ENCODE measurements around the gene TTC39A.
"Not testable (repeated sequence)": the region's sequence is repeated elsewhere in the genome, so short reads cannot be mapped to it uniquely, and the experiment has no call there.

TTC39A gene

GRCh38 chr1:51266791-51267190 is 63.6 kb downstream of the TTC39A start:
- DNase-seq (ENCODE audit: low read depth in 3 of 3) = no peak

- DNase-seq (ENCODE audit: low read depth in 3 of 3) = no peak
Observed at GRCh38 chr1:51266181-51266580, 64.2 kb downstream of the TTC39A start.

DNA sequence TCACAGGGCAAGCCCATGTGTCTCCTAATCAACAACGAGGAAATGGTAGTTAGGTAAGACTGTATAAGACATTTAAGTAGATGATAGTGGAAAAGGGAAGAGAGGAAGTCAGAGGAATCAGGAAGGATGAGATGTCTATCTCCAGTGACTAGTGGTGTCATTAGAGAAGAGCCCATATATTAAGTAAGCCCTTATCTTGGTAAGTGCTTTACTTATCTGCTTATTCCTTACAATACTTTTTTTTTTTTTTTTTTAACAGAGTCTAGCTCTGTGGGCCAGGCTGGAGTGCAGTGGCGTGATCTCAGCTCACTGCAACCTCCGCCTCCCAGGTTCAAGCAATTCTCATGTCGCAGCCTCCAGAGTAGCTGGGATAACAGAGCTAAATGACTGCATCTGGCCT is 64.7 kb downstream of the TTC39A start:
- DNase-seq (ENCODE audit: low read depth in 3 of 3) = no peak

DNA sequence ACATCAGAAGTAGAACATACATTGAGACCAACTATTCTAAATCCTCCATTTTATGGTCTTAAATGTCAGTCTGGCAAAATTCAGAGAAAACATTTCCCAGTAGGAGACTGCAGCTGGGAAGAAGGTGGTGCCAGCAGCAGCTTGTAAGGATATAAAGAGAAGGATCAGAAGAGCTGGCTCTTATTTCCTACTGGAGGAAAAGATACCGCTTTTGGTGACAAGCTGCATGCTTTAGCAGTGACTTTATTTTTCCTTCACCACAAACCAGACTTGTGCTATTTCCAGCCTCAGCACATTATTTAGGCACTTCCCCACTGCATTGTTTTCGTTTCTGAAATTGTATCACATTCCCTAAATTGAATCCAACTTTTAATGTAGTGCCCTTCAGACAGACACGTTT is 65.9 kb downstream of the TTC39A start:
- DNase-seq (ENCODE audit: low read depth in 3 of 3) = no peak

DNA sequence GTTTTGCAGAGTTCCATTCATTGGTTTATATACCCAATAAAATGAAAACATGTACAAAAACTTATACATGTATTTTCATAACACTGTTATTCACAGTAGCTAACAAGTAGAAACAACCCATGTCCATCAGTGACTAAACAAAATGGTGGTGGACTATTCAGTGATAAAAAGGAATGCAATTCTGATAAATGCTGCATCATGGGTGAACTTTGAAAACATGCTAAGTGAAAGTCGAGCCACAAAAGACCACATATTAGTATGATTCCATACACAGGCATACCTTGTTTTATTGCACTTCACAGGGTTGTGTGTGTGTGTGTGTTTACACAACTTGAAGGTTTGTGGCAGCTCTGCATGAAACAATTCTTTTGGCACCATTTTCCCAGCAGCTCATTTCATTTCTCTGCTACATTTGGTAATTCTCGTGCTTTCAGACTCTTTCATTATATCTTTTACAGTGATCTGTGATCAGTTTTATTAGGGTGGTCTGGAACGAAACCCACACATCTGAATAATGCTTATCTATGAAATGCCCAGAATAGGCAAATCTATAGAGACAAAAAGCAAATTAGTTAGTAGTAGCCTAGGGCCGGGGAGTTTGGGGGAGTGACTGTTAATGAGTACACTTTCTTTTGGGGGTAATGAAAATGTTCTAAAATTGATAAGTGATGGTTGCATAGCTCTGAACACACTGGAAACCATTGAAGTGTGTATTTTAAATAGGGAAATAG is 67.0 kb downstream of the TTC39A start:
- no peak for DNase-seq (ENCODE audit: low read depth in 3 of 3)

DNA sequence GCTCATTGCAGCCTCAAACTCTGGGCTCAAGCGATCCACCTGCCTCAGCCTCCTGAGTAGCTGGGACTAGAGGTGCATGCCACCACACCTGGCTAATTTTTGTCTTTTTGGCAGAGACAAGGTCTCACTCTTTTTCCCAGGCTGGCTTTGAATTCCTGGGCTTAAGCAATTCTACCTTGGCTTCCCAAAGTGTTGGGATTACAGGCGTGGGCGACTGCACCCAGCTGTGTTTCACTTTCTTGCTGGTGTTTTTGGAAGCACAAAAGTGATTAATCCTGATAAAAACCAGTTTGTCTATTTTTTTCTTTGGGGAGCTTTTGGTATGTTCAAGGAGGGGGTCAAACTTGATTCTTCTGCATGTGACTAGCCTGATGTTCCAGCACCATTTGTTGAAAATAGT is 75.0 kb downstream of the TTC39A start:
- no peak for DNase-seq (ENCODE audit: low read depth in 3 of 3)

GRCh38 chr1:51253691-51254090 is 76.7 kb downstream of the TTC39A start:
- DNase-seq (ENCODE audit: low read depth in 3 of 3) = no peak

- DNase-seq (ENCODE audit: low read depth in 3 of 3) = no peak
Observed at GRCh38 chr1:51252366-51252765, 78.0 kb downstream of the TTC39A start.

DNA sequence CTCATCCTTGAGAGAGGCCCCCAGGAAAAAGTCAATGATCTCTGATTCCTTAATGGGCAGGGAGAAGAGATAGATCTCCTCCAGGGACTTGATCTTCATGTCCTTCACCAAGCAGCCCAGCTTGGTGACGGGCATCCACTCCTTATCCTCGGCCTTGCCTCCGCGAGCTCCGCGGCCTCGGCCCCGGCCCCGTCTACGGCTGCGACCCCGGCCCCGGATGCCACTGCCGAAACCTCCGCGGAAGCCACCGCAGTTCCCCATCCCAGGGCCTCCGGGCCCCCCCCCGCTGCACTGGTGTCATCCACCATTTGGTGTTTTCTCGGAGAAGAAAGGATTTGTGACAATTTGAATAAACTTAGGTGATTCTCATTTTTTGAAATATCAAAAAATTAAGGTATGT is 79.2 kb downstream of the TTC39A start:
- not testable (repeated sequence) for DNase-seq (ENCODE audit: low read depth in 3 of 3)

- not testable (repeated sequence) for DNase-seq (ENCODE audit: low read depth in 3 of 3)
Observed at GRCh38 chr1:51250729-51251128, 79.6 kb downstream of the TTC39A start.

GRCh38 chr1:51249445-51249844 is 80.9 kb downstream of the TTC39A start:
- DNase-seq (ENCODE audit: low read depth in 3 of 3) = no peak

DNA sequence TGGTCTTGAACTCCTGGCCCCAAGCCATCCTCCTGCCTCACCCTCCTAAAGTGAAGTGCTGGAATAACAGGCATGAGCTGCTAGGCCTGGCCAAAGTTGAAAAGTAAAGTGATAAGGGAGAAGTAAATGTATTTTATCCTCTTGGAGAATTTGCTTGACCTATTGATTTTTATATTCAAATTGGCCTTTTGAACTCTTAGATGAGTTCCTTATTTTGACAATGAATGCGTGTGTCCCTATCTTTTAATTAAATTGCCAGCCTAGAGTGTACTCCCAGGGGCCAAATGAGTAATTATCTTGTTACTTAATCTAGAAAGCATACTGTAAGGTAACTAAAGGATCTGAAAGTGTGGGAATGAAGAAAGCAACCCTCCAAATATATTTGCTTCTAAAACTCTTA is 82.9 kb downstream of the TTC39A start:
- no peak for DNase-seq (ENCODE audit: low read depth in 3 of 3)

DNA sequence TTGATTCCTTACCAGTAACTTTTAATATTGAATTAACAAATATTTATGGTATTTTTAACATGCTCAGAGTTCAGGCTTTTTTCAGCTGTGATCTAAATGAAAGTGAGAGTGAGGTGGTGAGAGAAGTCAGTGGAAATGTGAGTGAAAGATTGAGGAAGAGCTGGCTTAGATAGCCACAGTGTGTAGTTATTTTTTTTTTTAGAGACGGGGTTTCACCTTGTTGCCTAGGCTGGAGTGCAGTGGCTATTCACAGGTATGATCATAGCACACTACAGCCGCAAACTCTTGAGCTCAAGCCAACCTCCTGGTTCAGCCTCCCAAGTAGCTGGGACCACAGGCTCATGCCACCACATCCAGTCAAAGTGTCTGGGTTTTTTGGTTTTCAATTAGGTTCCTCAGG is 83.3 kb downstream of the TTC39A start:
- no peak for DNase-seq (ENCODE audit: low read depth in 3 of 3)

- no peak for DNase-seq (ENCODE audit: low read depth in 3 of 3)
Observed at GRCh38 chr1:51242546-51242945, 87.8 kb downstream of the TTC39A start.

DNA sequence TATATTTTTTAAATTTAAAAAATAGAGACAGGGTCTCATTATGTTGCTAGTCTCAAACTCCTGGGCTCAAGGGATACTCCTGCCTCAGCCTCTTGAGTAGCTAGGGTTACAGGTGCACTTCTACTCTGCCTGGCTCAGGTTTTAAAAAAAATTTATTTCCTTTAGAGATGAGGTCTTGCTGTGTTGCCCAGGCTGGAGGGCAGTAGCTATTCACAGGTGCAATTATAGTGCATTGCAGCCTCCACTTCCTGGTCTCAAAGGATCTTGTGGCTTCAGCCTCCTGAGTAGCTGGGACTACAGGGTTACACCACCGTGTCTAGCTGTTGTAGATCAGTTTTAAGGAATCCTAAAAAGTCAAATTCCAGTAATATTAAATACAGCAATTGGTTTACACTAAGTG is 89.2 kb downstream of the TTC39A start:
- no peak for DNase-seq (ENCODE audit: low read depth in 3 of 3)

GRCh38 chr1:51240084-51240483 is 90.3 kb downstream of the TTC39A start:
- DNase-seq (ENCODE audit: low read depth in 3 of 3) = no peak

DNA sequence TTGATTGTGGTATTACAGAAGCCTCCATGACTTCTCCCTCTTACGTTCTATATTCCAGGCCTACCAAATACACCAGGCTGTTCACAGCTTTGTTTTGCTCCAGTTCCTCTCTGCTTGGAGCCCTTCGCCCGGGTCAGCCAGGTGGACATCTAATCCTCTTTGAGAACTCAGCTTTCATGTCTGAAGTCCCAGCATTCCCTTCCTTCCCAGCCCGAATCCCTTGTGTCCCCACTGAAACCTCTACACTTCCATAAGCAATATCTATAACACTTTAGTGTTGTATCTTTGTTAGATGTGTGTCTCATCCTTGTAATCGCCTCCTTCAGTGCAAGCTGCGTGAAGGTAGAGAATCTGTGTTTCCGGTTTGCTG is 92.3 kb downstream of the TTC39A start:
- DNase-seq (ENCODE audit: low read depth in 3 of 3) = no peak

DNA sequence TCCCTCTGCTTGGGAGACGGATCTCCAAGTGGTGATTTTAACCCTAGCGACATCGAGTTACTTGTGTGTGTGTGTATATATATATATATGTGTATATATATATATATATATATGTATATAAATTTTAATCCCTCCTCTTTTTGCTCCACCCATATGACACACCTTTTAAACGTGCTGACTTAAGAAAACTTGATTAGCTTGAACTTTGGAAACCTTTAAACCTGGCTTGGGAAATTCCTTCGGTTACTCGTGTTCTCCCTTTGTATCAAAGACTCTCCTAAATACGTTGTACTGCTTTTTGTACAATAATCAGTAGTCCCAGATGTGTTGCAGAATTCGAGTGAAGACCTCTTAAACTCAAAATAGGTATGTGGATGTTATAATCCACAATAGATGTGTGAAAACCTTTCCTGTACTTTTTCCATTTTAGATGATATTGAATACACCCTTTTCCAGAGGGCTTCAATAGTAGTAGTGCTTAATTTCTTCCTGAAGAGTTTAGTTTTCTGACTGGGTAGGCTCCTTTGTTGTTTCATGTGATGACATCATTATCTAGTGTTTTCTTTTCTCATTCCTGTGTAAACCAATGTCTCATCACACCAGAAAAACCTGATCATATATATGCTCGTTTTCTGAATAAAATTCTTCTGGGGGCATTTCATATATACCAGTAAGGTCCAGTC is 92.9 kb downstream of the TTC39A start:
- no peak for DNase-seq (ENCODE audit: low read depth in 3 of 3)

Data from stimulated activated CD4-positive, alpha-beta T cell treated with anti-CD3 and anti-CD28 coated beads, TNF-alpha, amount 100 ng/mL, for 48 hours (primary cell).